ENCODE results near the gene BLOC1S5.
"Not testable (repeated sequence)": the region's sequence is repeated elsewhere in the genome, so short reads cannot be mapped to it uniquely, and the experiment has no call there.

Gene BLOC1S5

GRCh38 chr6:8041913-8042583 lies 22.1 kb downstream of the BLOC1S5 start:
- DNase-seq: no peak

- not testable (repeated sequence) for DNase-seq
Observed at GRCh38 chr6:8034107-8034506, 30.1 kb downstream of the BLOC1S5 start.

GRCh38 chr6:8030920-8031319 lies 33.3 kb downstream of the BLOC1S5 start:
- DNase-seq: no peak

GRCh38 chr6:8029243-8029870 lies 34.8 kb downstream of the BLOC1S5 start:
- no peak for DNase-seq

- no peak for DNase-seq
Observed at GRCh38 chr6:8027965-8028651, 36.1 kb downstream of the BLOC1S5 start.

GRCh38 chr6:8026800-8027199 lies 37.4 kb downstream of the BLOC1S5 start:
- DNase-seq: no peak

GRCh38 chr6:8025191-8025590 lies 39.0 kb downstream of the BLOC1S5 start:
- DNase-seq: no peak

- DNase-seq: no peak
Observed at GRCh38 chr6:8023638-8024037, 40.6 kb downstream of the BLOC1S5 start.

- DNase-seq: no peak
Observed at GRCh38 chr6:8020083-8020482, 44.1 kb downstream of the BLOC1S5 start.

- DNase-seq: no peak
Observed at GRCh38 chr6:8017705-8018104, 46.5 kb downstream of the BLOC1S5 start.

GRCh38 chr6:8017276-8017701 lies 46.9 kb downstream of the BLOC1S5 start:
- DNase-seq: no peak

GRCh38 chr6:8014947-8015346 lies 49.2 kb downstream of the BLOC1S5 start:
- no peak for DNase-seq

GRCh38 chr6:8013763-8014162 lies 50.4 kb downstream of the BLOC1S5 start:
- no peak for DNase-seq

- peak; percentile 23 for DNase-seq
Observed at GRCh38 chr6:8006208-8006607, 58.0 kb downstream of the BLOC1S5 start.

GRCh38 chr6:8005136-8005535 lies 59.1 kb downstream of the BLOC1S5 start:
- no peak for DNase-seq

- DNase-seq: no peak
Observed at GRCh38 chr6:8000636-8001035, 63.6 kb downstream of the BLOC1S5 start.

GRCh38 chr6:8000188-8000596 lies 64.0 kb downstream of the BLOC1S5 start:
- no peak for DNase-seq

- no peak for DNase-seq
Observed at GRCh38 chr6:7999201-7999600, 65.0 kb downstream of the BLOC1S5 start.

- DNase-seq: no peak
Observed at GRCh38 chr6:7998103-7998725, 66.0 kb downstream of the BLOC1S5 start.

- no peak for DNase-seq
Observed at GRCh38 chr6:7997286-7997685, 66.9 kb downstream of the BLOC1S5 start.

GRCh38 chr6:7996538-7997111 lies 67.6 kb downstream of the BLOC1S5 start:
- DNase-seq: no peak

- no peak for DNase-seq
Observed at GRCh38 chr6:7993952-7994351, 70.2 kb downstream of the BLOC1S5 start.

GRCh38 chr6:7993399-7993798 lies 70.8 kb downstream of the BLOC1S5 start:
- DNase-seq: no peak
